ENCODE results near the gene PKN1.

DNA sequence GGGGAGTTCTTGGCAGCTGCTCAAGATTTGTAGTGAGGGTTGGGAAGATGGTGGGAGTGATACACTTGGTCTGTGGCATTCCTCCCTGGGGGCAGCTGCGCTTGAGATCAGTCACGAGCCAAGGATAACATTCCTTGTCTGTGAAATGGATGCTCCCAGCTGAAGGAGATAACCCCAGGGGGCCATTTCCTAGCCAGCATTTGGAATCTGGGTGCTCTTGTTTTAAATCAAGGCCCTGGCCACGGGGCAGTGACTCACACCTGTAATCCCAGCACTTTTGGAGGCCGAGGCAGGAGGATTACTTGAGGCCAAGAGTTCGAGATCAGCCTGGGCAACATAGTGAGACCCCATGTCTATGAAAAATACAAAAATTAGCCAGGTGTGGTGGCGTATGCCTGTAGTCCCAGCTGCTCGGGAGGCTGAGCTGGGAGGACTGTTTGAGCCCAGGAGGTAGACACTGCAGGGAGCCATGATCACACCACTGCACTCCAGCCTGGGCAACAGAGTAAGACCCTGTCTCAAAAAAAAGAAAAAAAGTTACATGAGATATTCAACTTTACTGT, 4.6 kb downstream of the PKN1 start:
- TF ChIP-seq, protein P1, sequence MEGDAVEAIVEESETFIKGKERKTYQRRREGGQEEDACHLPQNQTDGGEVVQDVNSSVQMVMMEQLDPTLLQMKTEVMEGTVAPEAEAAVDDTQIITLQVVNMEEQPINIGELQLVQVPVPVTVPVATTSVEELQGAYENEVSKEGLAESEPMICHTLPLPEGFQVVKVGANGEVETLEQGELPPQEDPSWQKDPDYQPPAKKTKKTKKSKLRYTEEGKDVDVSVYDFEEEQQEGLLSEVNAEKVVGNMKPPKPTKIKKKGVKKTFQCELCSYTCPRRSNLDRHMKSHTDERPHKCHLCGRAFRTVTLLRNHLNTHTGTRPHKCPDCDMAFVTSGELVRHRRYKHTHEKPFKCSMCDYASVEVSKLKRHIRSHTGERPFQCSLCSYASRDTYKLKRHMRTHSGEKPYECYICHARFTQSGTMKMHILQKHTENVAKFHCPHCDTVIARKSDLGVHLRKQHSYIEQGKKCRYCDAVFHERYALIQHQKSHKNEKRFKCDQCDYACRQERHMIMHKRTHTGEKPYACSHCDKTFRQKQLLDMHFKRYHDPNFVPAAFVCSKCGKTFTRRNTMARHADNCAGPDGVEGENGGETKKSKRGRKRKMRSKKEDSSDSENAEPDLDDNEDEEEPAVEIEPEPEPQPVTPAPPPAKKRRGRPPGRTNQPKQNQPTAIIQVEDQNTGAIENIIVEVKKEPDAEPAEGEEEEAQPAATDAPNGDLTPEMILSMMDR (conservative IDR thresholded peaks at IDR 0.05) = no peak
- no peak for TF ChIP-seq ZFX (IDR thresholded peaks at IDR 0.05)

Data from C4-2B (cell line).